ENCODE measurements around the gene SPATA31C2.
"Not testable (repeated sequence)": the region's sequence is repeated elsewhere in the genome, so short reads cannot be mapped to it uniquely, and the experiment has no call there.

Gene SPATA31C2

GRCh38 chr9:88138375-88138774 is at the start of gene SPATA31C2:
TSS of gene SPATA31C2 (minus strand) at chr9:88138475. CDS start at chr9:88138446, 29 bp downstream.
- not testable (repeated sequence) for FAIRE-seq; DNase-seq (ENCODE audit: insufficient read length, low spot score)

- no peak for FAIRE-seq
- DNase-seq (ENCODE audit: insufficient read length, low spot score): no peak
These were observed 49.4 kb upstream of the SPATA31C2 start for GRCh38 chr9:88187631-88188030.

GRCh38 chr9:88186495-88187110 is 48.3 kb upstream of the SPATA31C2 start:
- FAIRE-seq (no peak), DNase-seq (ENCODE audit: insufficient read length, low spot score) (no peak)

GRCh38 chr9:88184976-88185375 is 46.7 kb upstream of the SPATA31C2 start:
- FAIRE-seq (no peak), DNase-seq (ENCODE audit: insufficient read length, low spot score) (no peak)

- FAIRE-seq (no peak), DNase-seq (ENCODE audit: insufficient read length, low spot score) (no peak)
These were observed 45.7 kb upstream of the SPATA31C2 start for GRCh38 chr9:88183798-88184495.

GRCh38 chr9:88182501-88182900 is 44.2 kb upstream of the SPATA31C2 start:
- FAIRE-seq (no peak), DNase-seq (ENCODE audit: insufficient read length, low spot score) (no peak)

GRCh38 chr9:88180081-88180765 is 41.9 kb upstream of the SPATA31C2 start:
- no peak for DNase-seq (ENCODE audit: insufficient read length, low spot score)
- no peak for FAIRE-seq

- no peak for FAIRE-seq
- no peak for DNase-seq (ENCODE audit: insufficient read length, low spot score)
These were observed 40.8 kb upstream of the SPATA31C2 start for GRCh38 chr9:88179062-88179521.

- no peak for FAIRE-seq
- DNase-seq (ENCODE audit: insufficient read length, low spot score): no peak
These were observed 40.4 kb upstream of the SPATA31C2 start for GRCh38 chr9:88178641-88179040.

- DNase-seq (ENCODE audit: insufficient read length, low spot score): no peak
- FAIRE-seq: no peak
These were observed 39.1 kb upstream of the SPATA31C2 start for GRCh38 chr9:88177371-88177770.

- FAIRE-seq (no peak), DNase-seq (ENCODE audit: insufficient read length, low spot score) (no peak)
These were observed 36.0 kb upstream of the SPATA31C2 start for GRCh38 chr9:88174324-88174723.

GRCh38 chr9:88173378-88173999 is 35.2 kb upstream of the SPATA31C2 start:
- peak; percentile 51 for DNase-seq (ENCODE audit: insufficient read length, low spot score)
- no peak for FAIRE-seq

- DNase-seq (ENCODE audit: insufficient read length, low spot score) (no peak), FAIRE-seq (no peak)
These were observed 31.4 kb upstream of the SPATA31C2 start for GRCh38 chr9:88169700-88170099.

- no peak for FAIRE-seq
These were observed 30.3 kb upstream of the SPATA31C2 start for GRCh38 chr9:88168564-88168963.

GRCh38 chr9:88166660-88167059 is 28.4 kb upstream of the SPATA31C2 start:
- FAIRE-seq (no peak), DNase-seq (ENCODE audit: insufficient read length, low spot score) (no peak)

More at GRCh38 chr9:88168564-88168963, 30.3 kb upstream of the SPATA31C2 start:
- DNase-seq (ENCODE audit: insufficient read length, low spot score): no peak

GRCh38 chr9:88164850-88165249 is 26.6 kb upstream of the SPATA31C2 start:
- no peak for FAIRE-seq
- no peak for DNase-seq (ENCODE audit: insufficient read length, low spot score)

- FAIRE-seq (no peak), DNase-seq (ENCODE audit: insufficient read length, low spot score) (no peak)
These were observed 22.9 kb upstream of the SPATA31C2 start for GRCh38 chr9:88161144-88161543.

- DNase-seq (ENCODE audit: insufficient read length, low spot score) (no peak), FAIRE-seq (no peak)
These were observed 5.8 kb upstream of the SPATA31C2 start for GRCh38 chr9:88143957-88144625.

- FAIRE-seq (no peak), DNase-seq (ENCODE audit: insufficient read length, low spot score) (no peak)
These were observed 4.9 kb upstream of the SPATA31C2 start for GRCh38 chr9:88143179-88143578.

GRCh38 chr9:88133552-88133951 is 4.7 kb downstream of the SPATA31C2 start:
- not testable (repeated sequence) for FAIRE-seq; DNase-seq (ENCODE audit: insufficient read length, low spot score)

GRCh38 chr9:88129556-88129955 is 8.7 kb downstream of the SPATA31C2 start:
- FAIRE-seq; DNase-seq (ENCODE audit: insufficient read length, low spot score): not testable (repeated sequence)
